ENCODE results near the gene FSTL4. TPM values are rescaled to one million over a fixed set of nuclear protein-coding genes. Genes with fewer than 3 reads are reported as not detected.

Gene FSTL4
- total RNA-seq, 2 donors from 2014 or later: 4.4 to 5.5 TPM

GRCh38 chr5:133340822-133341221 lies 271.5 kb downstream of the FSTL4 start:
- Mint-ChIP-seq H3K9me3 (no peaks in the 10 kb centered on the region), H3K4me3 (no peak overlapping the region), H3K4me1 (peaks cover 3% of the 10 kb centered on the region), H3K27ac (no peak overlapping the region), H3K27me3 (ENCODE audit: insufficient read depth) (no peaks in the 10 kb centered on the region), H3K36me3 (ENCODE audit: low read depth) (no peaks in the 10 kb centered on the region)
- Histone ChIP-seq H3K9ac (ENCODE audit: extremely low read depth, low read length, poor library complexity, severe bottlenecking) (no peak overlapping the region), H3K9me3 (ENCODE audit: control insufficient read depth, low read length) (no peaks in the 10 kb centered on the region), H3K27me3 (ENCODE audit: control insufficient read depth, insufficient read depth, low read length, poor library complexity, severe bottlenecking) (no peaks in the 10 kb centered on the region), H3K4me3 (ENCODE audit: low read length) (no peak overlapping the region), H3K4me1 (ENCODE audit: control insufficient read depth, insufficient read depth, low read length) (no peaks in the 10 kb centered on the region), H3K36me3 (ENCODE audit: control insufficient read depth, insufficient read depth, low read length) (no peaks in the 10 kb centered on the region), H3K27ac (ENCODE audit: low read depth, low read length) (no peak overlapping the region)
- TF ChIP-seq CTCF (conservative IDR thresholded peaks at IDR 0.05): no peak
- WGBS, 2 experiments (ENCODE audit: insufficient coverage in 1 of 2, insufficient read length in 1 of 2): 77 to 78% methylated on average over 5 to 8 of the region's 8 CpGs
- no peak for DNase-seq

- H3K9me3 ChIP-seq (ENCODE audit: control insufficient read depth, low read length): no peaks in the 10 kb centered on the region
- no peak for DNase-seq
- no peaks in the 10 kb centered on the region for H3K27me3 ChIP-seq (ENCODE audit: control insufficient read depth, insufficient read depth, low read length, poor library complexity, severe bottlenecking)
- no peak overlapping the region for H3K4me3 Mint-ChIP-seq
- TF ChIP-seq CTCF (conservative IDR thresholded peaks at IDR 0.05): no peak
- H3K36me3 Mint-ChIP-seq (ENCODE audit: low read depth): no peaks in the 10 kb centered on the region
- WGBS, 2 experiments (ENCODE audit: insufficient coverage in 1 of 2, insufficient read length in 1 of 2): 89 to 97% methylated on average over 6 of the region's 6 CpGs
- H3K27ac Mint-ChIP-seq: no peak overlapping the region
- H3K4me1 Mint-ChIP-seq: peaks cover 3% of the 10 kb centered on the region
- no peak overlapping the region for H3K4me3 ChIP-seq (ENCODE audit: low read length)
- no peaks in the 10 kb centered on the region for H3K9me3 Mint-ChIP-seq
- no peak overlapping the region for H3K27ac ChIP-seq (ENCODE audit: low read depth, low read length)
- no peaks in the 10 kb centered on the region for H3K36me3 ChIP-seq (ENCODE audit: control insufficient read depth, insufficient read depth, low read length)
- no peaks in the 10 kb centered on the region for H3K27me3 Mint-ChIP-seq (ENCODE audit: insufficient read depth)
- no peaks in the 10 kb centered on the region for H3K4me1 ChIP-seq (ENCODE audit: control insufficient read depth, insufficient read depth, low read length)
- H3K9ac ChIP-seq (ENCODE audit: extremely low read depth, low read length, poor library complexity, severe bottlenecking): no peak overlapping the region
These were observed 272.2 kb downstream of the FSTL4 start for GRCh38 chr5:133340002-133340755.

GRCh38 chr5:133338504-133339355 lies 273.6 kb downstream of the FSTL4 start:
- H3K27ac ChIP-seq (ENCODE audit: low read depth, low read length): no peak overlapping the region
- no peaks in the 10 kb centered on the region for H3K4me1 ChIP-seq (ENCODE audit: control insufficient read depth, insufficient read depth, low read length)
- H3K9me3 Mint-ChIP-seq: no peaks in the 10 kb centered on the region
- H3K36me3 Mint-ChIP-seq (ENCODE audit: low read depth): no peaks in the 10 kb centered on the region
- DNase-seq: no peak
- 92 to 93% methylated on average over 12 to 15 of the region's 15 CpGs for WGBS, 2 experiments (ENCODE audit: insufficient coverage in 1 of 2, insufficient read length in 1 of 2)
- no peak overlapping the region for H3K9ac ChIP-seq (ENCODE audit: extremely low read depth, low read length, poor library complexity, severe bottlenecking)
- H3K4me3 Mint-ChIP-seq: no peak overlapping the region
- H3K27me3 Mint-ChIP-seq (ENCODE audit: insufficient read depth): no peaks in the 10 kb centered on the region
- H3K36me3 ChIP-seq (ENCODE audit: control insufficient read depth, insufficient read depth, low read length): no peaks in the 10 kb centered on the region
- no peaks in the 10 kb centered on the region for H3K27me3 ChIP-seq (ENCODE audit: control insufficient read depth, insufficient read depth, low read length, poor library complexity, severe bottlenecking)
- TF ChIP-seq CTCF (conservative IDR thresholded peaks at IDR 0.05): no peak
- no peak overlapping the region for H3K4me3 ChIP-seq (ENCODE audit: low read length)
- no peak overlapping the region for H3K27ac Mint-ChIP-seq
- no peaks in the 10 kb centered on the region for H3K9me3 ChIP-seq (ENCODE audit: control insufficient read depth, low read length)
- peaks cover 3% of the 10 kb centered on the region for H3K4me1 Mint-ChIP-seq
